Activated CD4-positive, alpha-beta memory T cell treated with anti-CD3 and anti-CD28 coated beads for 36 hours (primary cell): Measurements from ENCODE around the gene SEC31B. TPM values are rescaled to one million over a fixed set of nuclear protein-coding genes. Genes with fewer than 3 reads are reported as not detected.

Source experiments
- CTCF ChIA-PET: fragments of 350-600 bp; sonication (Branson Sonifier 250); formaldehyde crosslinking; loops from one replicate; lab custom pipeline; 2021; ENCODE audit warnings: antibody characterized with exemption, inconsistent platforms; lab: Charles Lee
- POLR2A ChIA-PET: fragments of 350-600 bp; sonication (Branson Sonifier 250); formaldehyde crosslinking; loops from one replicate; lab custom pipeline; 2021; ENCODE audit warnings: antibody characterized with exemption; lab: Charles Lee
- DNase-seq: peaks from one replicate; pipeline ENCODE4 v3.0.0-alpha.2; 2020
- H3K27ac Mint-ChIP-seq: one replicate; pipeline ENCODE4 v1.8.0; 2021; ENCODE audit warnings: mixed read lengths
- H3K27me3 Mint-ChIP-seq: one replicate; pipeline ENCODE4 v1.8.0; 2021; ENCODE audit warnings: mixed read lengths
- H3K36me3 Mint-ChIP-seq: one replicate; pipeline ENCODE4 v1.8.0; 2021; ENCODE audit warnings: mixed read lengths
- H3K4me1 Mint-ChIP-seq: one replicate; pipeline ENCODE4 v1.8.0; 2021; ENCODE audit warnings: low read depth, mixed read lengths
- H3K4me3 Mint-ChIP-seq: one replicate; pipeline ENCODE4 v1.8.0; 2021; ENCODE audit warnings: mild to moderate bottlenecking, mixed read lengths
- H3K9me3 Mint-ChIP-seq: one replicate; pipeline ENCODE4 v1.8.0; 2021; ENCODE audit warnings: mixed read lengths
- intact Hi-C: fragments of 100-400 bp; cut with micrococcal nuclease; formaldehyde crosslinking; loops from one replicate; pipeline ENCODE4 v1.15.1; 2023
- total RNA-seq, 2 experiments: library from RNA; stranded (reverse); gene quantifications; one replicate each; pipeline ENCODE4 v1.2.3, GENCODE V29; 2021

SEC31B gene
- total RNA-seq, 2 experiments from 2014 or later: 44.2 to 47.2 TPM

GRCh38 chr10:100481462-100482081 is 38.1 kb downstream of the SEC31B start:
- Mint-ChIP-seq H3K4me1 (peaks cover 12% of the 10 kb centered on the region), H3K27ac (peak overlapping the region; percentile 6), H3K4me3 (peak overlapping the region; percentile 74), H3K36me3 (peaks cover 8% of the 10 kb centered on the region), H3K9me3 (no peaks in the 10 kb centered on the region), H3K27me3 (peaks cover 14% of the 10 kb centered on the region)
- POLR2A ChIA-PET: interaction anchor here (0.6 to 4.8 kb wide), 4 partner anchors 27 to 216 kb away, joined by 3 to 32 read pairs (median 4); no protein-coding TSS in a partner anchor
- peak; percentile 97 for DNase-seq
- intact Hi-C loops: loop anchor here (1.0 to 5.0 kb wide), 4 partner anchors 28 to 194 kb away; partner anchors contain the start of gene BLOC1S2
- CTCF ChIA-PET: interaction anchor here (0.6 to 9.6 kb wide), 29 partner anchors 8 to 570 kb away, joined by 3 to 144 read pairs (median 5); partner anchors contain the start of genes SCD and SEC31B

DNA sequence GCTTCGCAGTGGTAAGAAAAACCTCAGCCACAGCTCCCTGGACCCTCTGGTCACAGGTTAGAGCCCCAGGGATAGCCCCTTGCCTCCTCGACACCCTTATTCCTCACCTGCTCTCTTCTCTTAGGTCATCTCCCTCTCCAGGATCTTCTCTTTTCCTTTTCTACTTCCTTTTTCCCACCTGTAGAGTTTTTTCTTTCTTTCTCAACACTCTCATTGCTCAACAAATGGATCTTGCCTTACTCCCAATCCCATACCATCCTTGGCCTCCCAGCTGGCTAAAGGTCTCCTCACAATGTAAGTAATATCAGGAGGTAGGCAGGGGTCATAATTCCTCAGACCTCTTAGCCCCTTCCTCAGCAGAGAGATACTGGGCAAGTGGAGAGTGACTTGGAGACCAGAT is 39.7 kb downstream of the SEC31B start:
- Mint-ChIP-seq H3K9me3 (no peaks in the 10 kb centered on the region), H3K4me3 (no peak overlapping the region), H3K27ac (no peak overlapping the region), H3K4me1 (peaks cover 12% of the 10 kb centered on the region), H3K36me3 (no peaks in the 10 kb centered on the region), H3K27me3 (peaks cover 14% of the 10 kb centered on the region)
- intact Hi-C loops: loop anchor here (5.0 kb wide), 1 partner anchor 193 kb away; the partner anchor contains the start of gene BLOC1S2
- DNase-seq: no peak
- CTCF ChIA-PET: interaction anchor here (1.1 to 9.6 kb wide), 4 partner anchors 14 to 46 kb away, joined by 5 to 144 read pairs (median 73); partner anchors contain the start of gene SEC31B
- POLR2A ChIA-PET: no interaction called here

DNA sequence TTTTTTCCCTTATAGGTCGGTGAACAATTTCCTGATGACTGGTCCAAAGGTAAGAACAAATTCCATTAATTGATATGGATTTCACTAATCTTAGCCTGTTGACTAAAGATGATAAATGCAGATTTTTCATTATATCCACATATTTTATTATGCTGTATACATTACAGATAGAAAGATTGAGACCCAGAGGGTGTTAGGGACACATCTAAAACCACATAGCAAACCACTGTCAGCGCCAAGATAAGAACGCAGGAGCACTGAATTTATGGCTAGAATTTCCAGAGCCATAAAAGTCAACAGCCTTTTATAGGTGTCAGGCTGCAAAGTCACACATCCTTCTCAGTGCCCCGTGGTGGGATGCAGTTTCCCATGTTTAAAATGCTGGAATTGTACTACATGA is 40.6 kb downstream of the SEC31B start:
- Mint-ChIP-seq H3K9me3 (no peaks in the 10 kb centered on the region), H3K4me1 (peaks cover 12% of the 10 kb centered on the region), H3K27ac (no peak overlapping the region), H3K36me3 (no peaks in the 10 kb centered on the region), H3K27me3 (peaks cover 14% of the 10 kb centered on the region), H3K4me3 (no peak overlapping the region)
- no peak for DNase-seq
- intact Hi-C loops: no loop called here
- POLR2A ChIA-PET: no interaction called here
- CTCF ChIA-PET: interaction anchor here (6.7 kb wide), 1 partner anchor 29 kb away, joined by 141 read pairs; no protein-coding TSS in a partner anchor

DNA sequence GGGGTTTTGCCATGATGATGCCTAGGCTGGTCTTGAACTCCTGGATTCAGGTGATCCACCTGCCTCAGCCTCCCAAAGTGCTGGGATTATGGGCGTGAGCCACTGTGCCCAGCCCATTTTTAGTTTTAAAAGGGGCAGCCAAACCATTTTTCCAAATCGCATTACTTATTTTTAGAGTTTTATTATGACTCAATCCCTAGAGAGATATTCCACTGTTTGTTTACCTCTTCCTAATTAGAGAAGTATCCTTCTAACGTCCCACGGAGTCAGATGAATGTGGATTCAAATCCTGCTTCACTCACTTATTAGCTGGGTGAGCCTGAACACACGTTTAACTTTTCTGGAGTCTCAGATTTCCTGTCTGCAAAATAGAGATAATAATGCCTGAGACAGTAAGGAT is 41.7 kb downstream of the SEC31B start:
- DNase-seq: no peak
- Mint-ChIP-seq H3K4me1 (peaks cover 9% of the 10 kb centered on the region), H3K9me3 (no peaks in the 10 kb centered on the region), H3K27ac (no peak overlapping the region), H3K4me3 (no peak overlapping the region), H3K27me3 (peaks cover 14% of the 10 kb centered on the region), H3K36me3 (no peaks in the 10 kb centered on the region)
- POLR2A ChIA-PET: no interaction called here
- intact Hi-C loops: no loop called here
- CTCF ChIA-PET: no interaction called here

DNA sequence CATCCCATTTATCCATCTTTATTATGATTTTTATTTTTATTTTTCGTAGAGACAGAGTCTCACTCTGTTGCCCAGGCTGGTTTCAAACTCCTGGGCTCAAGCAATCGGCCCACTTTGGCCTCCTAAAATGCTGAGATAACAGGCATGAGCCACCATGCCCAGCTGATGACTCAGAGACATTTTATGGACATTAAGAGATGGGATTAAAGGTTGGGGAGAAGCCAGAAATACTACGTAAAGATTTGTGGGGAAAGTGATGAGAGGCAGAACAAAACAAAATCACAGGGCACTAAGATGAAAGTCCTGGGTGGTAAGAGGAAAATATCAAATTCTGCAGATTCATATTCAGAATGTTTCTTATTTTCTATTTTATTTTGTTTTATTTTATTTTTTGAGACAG is 49.3 kb downstream of the SEC31B start:
- CTCF ChIA-PET: interaction anchor here (2.8 kb wide), 1 partner anchor 12 kb away, joined by 13 read pairs; no protein-coding TSS in a partner anchor
- DNase-seq: no peak
- no peak overlapping the region for H3K27ac Mint-ChIP-seq
- H3K4me3 Mint-ChIP-seq: no peak overlapping the region
- intact Hi-C loops: no loop called here
- H3K36me3 Mint-ChIP-seq: no peaks in the 10 kb centered on the region
- no peaks in the 10 kb centered on the region for H3K4me1 Mint-ChIP-seq
- H3K9me3 Mint-ChIP-seq: no peaks in the 10 kb centered on the region
- POLR2A ChIA-PET: no interaction called here
- peaks cover 3% of the 10 kb centered on the region for H3K27me3 Mint-ChIP-seq

GRCh38 chr10:100469756-100470155 is 49.9 kb downstream of the SEC31B start:
- DNase-seq: no peak
- POLR2A ChIA-PET: no interaction called here
- no peak overlapping the region for H3K27ac Mint-ChIP-seq

DNA sequence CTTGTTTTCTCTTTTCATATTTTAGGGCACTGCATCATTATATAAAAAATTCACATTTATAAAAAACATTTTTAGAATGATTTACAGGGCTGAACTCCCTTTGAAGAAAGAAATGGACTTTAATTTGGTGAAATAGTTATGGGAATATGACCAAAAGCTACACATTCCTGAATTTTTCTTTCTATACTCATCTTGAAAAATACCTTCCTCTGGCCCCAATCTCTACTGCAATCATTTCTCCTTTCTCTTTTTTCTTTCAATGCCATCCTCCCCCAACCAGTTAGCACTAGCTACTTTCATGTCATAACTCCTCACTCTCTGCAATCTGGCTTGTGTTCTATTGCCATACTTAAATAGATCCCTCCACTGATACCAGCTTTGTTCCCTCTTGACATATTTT is 50.7 kb downstream of the SEC31B start:
- H3K4me1 Mint-ChIP-seq: no peaks in the 10 kb centered on the region
- H3K4me3 Mint-ChIP-seq: no peak overlapping the region
- ChIA-PET POLR2A (no interaction called here), CTCF (interaction anchor here (1.4 to 2.8 kb wide), 2 partner anchors 14 to 40 kb away, joined by 5 to 13 read pairs; no protein-coding TSS in a partner anchor)
- intact Hi-C loops: no loop called here
- H3K36me3 Mint-ChIP-seq: no peaks in the 10 kb centered on the region
- H3K9me3 Mint-ChIP-seq: no peaks in the 10 kb centered on the region
- H3K27me3 Mint-ChIP-seq: peaks cover 3% of the 10 kb centered on the region
- H3K27ac Mint-ChIP-seq: no peak overlapping the region
- no peak for DNase-seq

More at GRCh38 chr10:100469756-100470155, 49.9 kb downstream of the SEC31B start:
- no peaks in the 10 kb centered on the region for H3K36me3 Mint-ChIP-seq
- no peaks in the 10 kb centered on the region for H3K4me1 Mint-ChIP-seq
- intact Hi-C loops: no loop called here
- CTCF ChIA-PET: interaction anchor here (1.4 to 2.8 kb wide), 2 partner anchors 13 to 39 kb away, joined by 5 to 13 read pairs; no protein-coding TSS in a partner anchor
- H3K9me3 Mint-ChIP-seq: no peaks in the 10 kb centered on the region
- H3K4me3 Mint-ChIP-seq: no peak overlapping the region
- peaks cover 3% of the 10 kb centered on the region for H3K27me3 Mint-ChIP-seq

- POLR2A ChIA-PET: no interaction called here
- H3K4me3 Mint-ChIP-seq: no peak overlapping the region
- CTCF ChIA-PET: interaction anchor here (1.4 to 2.8 kb wide), 2 partner anchors 14 to 41 kb away, joined by 5 to 13 read pairs; no protein-coding TSS in a partner anchor
Measured at GRCh38 chr10:100468322-100468721, 51.3 kb downstream of the SEC31B start.

DNA sequence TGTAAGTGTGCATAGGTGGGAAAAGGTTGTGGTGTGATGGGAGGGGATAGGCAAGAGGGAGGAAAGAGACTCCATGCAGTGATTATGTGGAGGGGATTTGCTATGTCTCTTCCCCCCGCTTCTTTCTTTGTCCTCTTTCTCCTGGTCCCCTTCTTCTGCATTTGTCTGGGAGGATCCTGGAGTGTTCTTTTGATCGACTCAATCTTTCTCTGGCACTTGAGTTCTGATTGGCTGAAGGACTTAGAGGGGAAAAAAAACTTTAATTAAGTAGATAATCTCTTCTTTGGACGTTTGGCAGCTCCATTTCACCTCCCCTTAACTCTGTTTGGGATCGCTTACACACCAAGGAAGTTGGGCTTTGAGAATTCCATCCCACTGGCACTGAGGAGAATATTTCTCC is 57.0 kb downstream of the SEC31B start, which contains the start of gene WNT8B:
Gene WNT8B (plus strand): TSS at position 301 of the 400 bp plus-strand sequence. CDS start 160 bp downstream, outside the sequence.
- Mint-ChIP-seq H3K27ac (no peak within 1 kb of the TSS), H3K4me1 (no peaks in the 10 kb centered on the region), H3K9me3 (peaks cover 3% of the 10 kb centered on the region), H3K4me3 (no peak within 1 kb of the TSS), H3K27me3 (peaks cover 2% of the 10 kb centered on the region), H3K36me3 (no peaks in the 10 kb centered on the region)
- no peak for DNase-seq
- POLR2A ChIA-PET: no interaction called here
- CTCF ChIA-PET: interaction anchor here (1.6 to 1.9 kb wide), 2 partner anchors 20 to 56 kb away, joined by 5 to 7 read pairs; no protein-coding TSS in a partner anchor
- intact Hi-C loops: no loop called here

More at GRCh38 chr10:100468322-100468721, 51.3 kb downstream of the SEC31B start:
- Mint-ChIP-seq H3K27ac (no peak overlapping the region), H3K27me3 (peaks cover 3% of the 10 kb centered on the region), H3K9me3 (no peaks in the 10 kb centered on the region), H3K36me3 (no peaks in the 10 kb centered on the region), H3K4me1 (no peaks in the 10 kb centered on the region)
- no peak for DNase-seq
- intact Hi-C loops: no loop called here

DNA sequence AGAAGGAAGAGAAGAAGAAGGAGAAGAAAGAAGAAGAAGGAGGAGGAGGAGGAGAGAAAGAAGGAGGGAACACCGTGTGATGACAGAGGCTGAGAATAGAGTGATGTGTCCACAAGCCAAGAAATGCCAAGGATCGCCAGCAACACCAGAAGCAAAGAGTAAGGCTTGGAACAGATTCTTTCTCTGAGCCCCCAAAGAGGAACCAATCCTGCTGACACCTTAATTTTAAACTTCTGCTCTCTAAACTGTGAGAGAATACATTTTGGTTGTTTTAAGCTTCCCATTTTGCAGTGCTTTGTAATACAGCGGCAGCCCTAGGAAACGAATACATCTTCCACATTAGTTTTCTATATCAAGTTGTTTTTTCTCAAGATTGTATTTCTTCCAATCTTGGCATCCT is 70.7 kb downstream of the SEC31B start:
- ChIA-PET POLR2A (no interaction called here), CTCF (interaction anchor here (2.1 kb wide), 1 partner anchor 69 kb away, joined by 7 read pairs; no protein-coding TSS in a partner anchor)
- intact Hi-C loops: no loop called here
- H3K4me3 Mint-ChIP-seq: no peak overlapping the region
- no peaks in the 10 kb centered on the region for H3K9me3 Mint-ChIP-seq
- peaks cover 3% of the 10 kb centered on the region for H3K27me3 Mint-ChIP-seq
- no peak for DNase-seq
- no peaks in the 10 kb centered on the region for H3K4me1 Mint-ChIP-seq
- no peaks in the 10 kb centered on the region for H3K36me3 Mint-ChIP-seq
- H3K27ac Mint-ChIP-seq: no peak overlapping the region

DNA sequence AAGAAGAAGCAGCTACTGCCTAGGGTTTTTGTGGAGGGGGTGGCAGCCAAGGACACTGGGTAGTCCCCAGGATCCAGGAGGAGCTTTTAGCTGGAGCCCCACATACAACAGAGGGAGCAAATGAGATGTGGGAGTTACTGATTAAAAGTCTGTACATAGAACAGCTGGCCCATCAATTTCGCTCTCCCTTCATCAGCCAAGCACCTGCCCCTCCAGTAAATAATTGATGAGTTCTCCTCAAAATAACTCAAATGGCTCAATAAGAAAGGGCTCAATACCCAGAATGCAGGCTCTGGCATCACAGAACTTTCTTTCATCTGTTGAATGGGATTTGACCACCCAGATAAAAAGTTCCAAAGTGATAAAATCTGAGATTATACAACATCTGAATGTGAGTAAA is 72.0 kb downstream of the SEC31B start:
- DNase-seq: no peak
- no peaks in the 10 kb centered on the region for H3K36me3 Mint-ChIP-seq
- ChIA-PET CTCF (interaction anchor here (2.1 kb wide), 1 partner anchor 71 kb away, joined by 7 read pairs; no protein-coding TSS in a partner anchor), POLR2A (no interaction called here)
- H3K4me3 Mint-ChIP-seq: no peak overlapping the region
- no peak overlapping the region for H3K27ac Mint-ChIP-seq
- peaks cover 3% of the 10 kb centered on the region for H3K27me3 Mint-ChIP-seq
- no peaks in the 10 kb centered on the region for H3K9me3 Mint-ChIP-seq
- H3K4me1 Mint-ChIP-seq: no peaks in the 10 kb centered on the region
- intact Hi-C loops: no loop called here

DNA sequence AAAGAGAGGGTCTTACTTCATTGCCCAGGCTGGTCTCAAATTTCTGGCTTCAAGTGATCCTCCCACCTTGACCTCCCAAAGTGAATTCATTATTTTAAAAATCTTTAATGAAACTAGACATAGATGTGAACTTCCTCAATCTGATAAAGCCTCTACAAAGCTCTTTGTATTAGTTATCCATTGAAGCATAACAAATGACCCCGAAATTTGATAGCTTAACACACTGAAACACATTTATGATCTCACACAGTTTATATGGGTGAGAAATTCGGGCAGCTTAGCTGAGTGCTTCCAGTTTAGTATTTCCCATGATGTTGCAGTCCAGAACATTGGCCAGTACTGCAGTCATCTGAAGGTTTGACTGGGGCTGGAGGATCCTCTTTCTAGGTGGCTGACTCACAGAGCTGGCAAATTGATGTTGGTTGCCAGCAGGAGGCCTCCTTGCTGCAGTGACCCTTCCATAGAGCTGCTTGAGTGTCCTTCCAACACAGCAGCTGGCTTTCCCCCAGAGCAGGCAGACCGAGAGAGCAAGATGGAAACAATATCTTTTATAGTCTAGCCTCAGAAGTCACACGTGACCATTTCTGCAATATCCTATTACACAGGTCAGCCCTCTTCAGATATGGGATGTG is 73.4 kb downstream of the SEC31B start:
- no peaks in the 10 kb centered on the region for H3K27me3 Mint-ChIP-seq
- ChIA-PET CTCF (no interaction called here), POLR2A (no interaction called here)
- intact Hi-C loops: no loop called here
- H3K27ac Mint-ChIP-seq: no peak overlapping the region
- no peak overlapping the region for H3K4me3 Mint-ChIP-seq
- H3K36me3 Mint-ChIP-seq: no peaks in the 10 kb centered on the region
- DNase-seq: peak; percentile 10
- H3K4me1 Mint-ChIP-seq: no peaks in the 10 kb centered on the region
- no peaks in the 10 kb centered on the region for H3K9me3 Mint-ChIP-seq
